ENCODE measurements around the gene ADD3.

DNA sequence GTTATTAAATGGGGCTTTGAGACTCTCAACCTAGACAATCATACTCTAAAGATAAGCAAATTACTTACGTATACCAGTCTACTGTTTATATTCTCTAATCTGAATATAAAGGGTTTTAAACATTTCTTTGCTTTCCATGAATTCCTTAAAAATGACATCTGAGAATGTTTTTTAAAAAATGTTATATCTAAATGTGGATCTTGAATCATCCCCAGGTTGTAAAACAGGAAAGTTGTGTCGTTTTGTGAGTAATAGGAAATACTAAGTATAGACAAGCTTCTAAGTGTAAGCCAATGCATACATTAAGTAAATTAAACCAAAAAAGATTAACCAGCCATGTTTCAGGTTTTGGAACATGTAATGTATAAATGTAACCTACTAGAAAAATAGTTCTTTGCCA lies 26.8 kb downstream of the ADD3 start:
- TF ChIP-seq MTA3 (CRISPR knock-in tag; IDR thresholded peaks at IDR 0.05), result no peak
- no peak for TF ChIP-seq CTCF (CRISPR knock-in tag; IDR thresholded peaks at IDR 0.05)
- no peak for TF ChIP-seq RFX5 (IDR thresholded peaks at IDR 0.05; ENCODE audit: low read depth, low read length)
- no peak for TF ChIP-seq MAX (IDR thresholded peaks at IDR 0.05)
- no peak for TF ChIP-seq MAFK (conservative IDR thresholded peaks at IDR 0.05 in 1 of 2, IDR thresholded peaks at IDR 0.05 in 1 of 2; ENCODE audit: low read length in 2 of 2)
- no peak for TF ChIP-seq ZNF331 (CRISPR knock-in tag; IDR thresholded peaks at IDR 0.05)
- no peak for TF ChIP-seq RAD21 (CRISPR knock-in tag; IDR thresholded peaks at IDR 0.05)
- TF ChIP-seq WIZ (CRISPR knock-in tag; IDR thresholded peaks at IDR 0.05), result no peak

Data from HepG2 (cell line).